Measurements from ENCODE around the gene ZMAT5.

The ZMAT5 gene

GRCh38 chr22:29766632-29767170 is at the start of gene ZMAT5:
Gene ZMAT5 (minus strand): TSS chr22:29767007. CDS start chr22:29748544, 18,463 bp downstream.
- in situ Hi-C loops (cut with MboI; ENCODE audit: low sequenced_read_pairs), result no loop called here

- in situ Hi-C loops (cut with MboI; ENCODE audit: low sequenced_read_pairs), result loop anchor here (25.0 kb wide), 2 partner anchors 104 to 196 kb away; partner anchors contain the start of gene CABP7
These were observed 49.7 kb upstream of the ZMAT5 start for GRCh38 chr22:29816539-29816938.

DNA sequence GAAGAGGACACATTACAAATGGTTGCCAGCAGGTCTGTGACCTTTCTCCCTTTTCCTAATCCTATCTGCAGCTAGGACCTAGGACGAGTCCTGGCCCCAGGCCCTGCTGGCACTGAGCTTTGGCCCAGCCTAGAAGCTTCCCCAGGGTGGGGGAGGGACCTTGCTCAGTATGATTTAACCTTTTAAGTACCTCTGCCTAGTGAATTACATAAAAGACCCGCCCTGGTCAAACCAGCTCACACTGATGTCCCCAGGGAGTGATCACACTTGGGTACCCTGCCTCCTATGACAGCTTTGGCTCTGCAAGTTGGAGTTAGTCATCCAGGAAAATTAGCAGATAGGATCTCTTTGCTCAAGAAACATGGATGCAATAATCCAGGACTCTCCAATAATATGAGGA is 49.3 kb upstream of the ZMAT5 start:
- in situ Hi-C loops (cut with MboI; ENCODE audit: low sequenced_read_pairs), result loop anchor here (25.0 kb wide), 2 partner anchors 104 to 196 kb away; partner anchors contain the start of gene CABP7

- in situ Hi-C loops (cut with MboI; ENCODE audit: low sequenced_read_pairs), result loop anchor here (25.0 kb wide), 2 partner anchors 103 to 197 kb away; partner anchors contain the start of gene CABP7
These were observed 48.8 kb upstream of the ZMAT5 start for GRCh38 chr22:29815580-29815979.

DNA sequence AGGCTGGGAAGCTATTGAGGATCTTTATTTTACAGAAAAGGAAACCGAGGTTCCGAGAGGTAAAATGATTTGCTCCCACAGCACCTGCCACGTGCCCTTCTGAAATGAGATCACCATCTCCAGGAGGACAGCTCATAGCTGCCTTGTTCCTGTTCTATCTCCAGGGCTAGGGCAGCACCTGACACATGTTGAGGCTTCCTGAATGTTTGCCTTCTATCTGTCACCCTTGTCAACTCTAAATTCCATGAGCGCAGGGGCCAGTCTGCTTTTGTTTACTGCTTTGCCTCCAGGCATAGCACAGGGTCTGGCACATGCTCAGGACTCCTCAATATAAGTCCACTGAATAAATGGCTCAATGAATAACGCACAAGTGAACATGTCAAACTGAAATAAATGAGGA is 47.2 kb upstream of the ZMAT5 start:
- in situ Hi-C loops (cut with MboI; ENCODE audit: low sequenced_read_pairs), result loop anchor here (25.0 kb wide), 2 partner anchors 102 to 198 kb away; partner anchors contain the start of gene CABP7

DNA sequence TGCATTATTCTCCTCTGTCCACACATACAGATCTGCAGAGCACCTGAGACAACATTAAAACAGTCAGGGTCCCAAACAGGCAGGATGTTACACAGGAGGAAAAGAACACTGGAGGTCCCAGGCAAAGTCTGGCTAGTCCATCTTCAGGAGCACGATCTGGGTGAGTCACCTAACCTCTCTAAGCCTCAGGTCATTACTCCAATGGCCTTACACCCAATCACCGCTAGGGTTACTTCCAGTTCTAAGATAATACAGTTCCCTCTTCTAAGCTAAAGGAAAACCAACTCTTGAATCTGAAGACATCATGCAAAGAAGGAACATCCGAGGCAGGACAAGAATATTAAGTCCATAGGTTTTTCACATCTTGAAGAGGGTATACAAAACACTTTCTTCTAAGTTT is 46.8 kb upstream of the ZMAT5 start:
- in situ Hi-C loops (cut with MboI; ENCODE audit: low sequenced_read_pairs), result loop anchor here (25.0 kb wide), 2 partner anchors 101 to 199 kb away; partner anchors contain the start of gene CABP7

GRCh38 chr22:29813126-29813525 is 46.3 kb upstream of the ZMAT5 start:
- in situ Hi-C loops (cut with MboI; ENCODE audit: low sequenced_read_pairs), result loop anchor here (25.0 kb wide), 2 partner anchors 101 to 199 kb away; partner anchors contain the start of gene CABP7

DNA sequence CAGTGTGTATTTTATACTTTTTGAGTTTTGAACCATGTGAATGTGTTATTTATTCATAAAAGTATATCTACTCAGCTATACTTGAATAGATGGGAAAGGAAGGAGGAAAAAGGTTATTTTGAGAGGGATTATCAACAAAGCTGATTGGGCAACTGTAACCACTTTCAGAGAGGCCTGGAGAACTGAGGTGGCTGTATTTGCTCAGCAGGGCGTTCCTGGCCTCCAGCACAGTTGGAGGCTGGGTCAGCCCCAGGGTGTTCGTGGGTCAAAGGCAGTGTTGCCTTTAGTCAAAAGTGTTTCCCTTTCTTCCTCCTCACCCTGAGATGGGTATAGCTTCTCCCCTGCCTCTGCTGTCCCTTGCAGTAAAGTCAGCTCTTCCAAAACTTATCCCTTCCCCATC is 44.6 kb upstream of the ZMAT5 start:
- in situ Hi-C loops (cut with MboI; ENCODE audit: low sequenced_read_pairs), result loop anchor here (25.0 kb wide), 2 partner anchors 99 to 201 kb away; partner anchors contain the start of gene CABP7

GRCh38 chr22:29810216-29810615 is 43.4 kb upstream of the ZMAT5 start:
- in situ Hi-C loops (cut with MboI; ENCODE audit: low sequenced_read_pairs), result loop anchor here (25.0 kb wide), 2 partner anchors 98 to 202 kb away; partner anchors contain the start of gene CABP7

- in situ Hi-C loops (cut with MboI; ENCODE audit: low sequenced_read_pairs), result loop anchor here (25.0 kb wide), 2 partner anchors 94 to 206 kb away; partner anchors contain the start of gene CABP7
These were observed 39.4 kb upstream of the ZMAT5 start for GRCh38 chr22:29806196-29806595.

DNA sequence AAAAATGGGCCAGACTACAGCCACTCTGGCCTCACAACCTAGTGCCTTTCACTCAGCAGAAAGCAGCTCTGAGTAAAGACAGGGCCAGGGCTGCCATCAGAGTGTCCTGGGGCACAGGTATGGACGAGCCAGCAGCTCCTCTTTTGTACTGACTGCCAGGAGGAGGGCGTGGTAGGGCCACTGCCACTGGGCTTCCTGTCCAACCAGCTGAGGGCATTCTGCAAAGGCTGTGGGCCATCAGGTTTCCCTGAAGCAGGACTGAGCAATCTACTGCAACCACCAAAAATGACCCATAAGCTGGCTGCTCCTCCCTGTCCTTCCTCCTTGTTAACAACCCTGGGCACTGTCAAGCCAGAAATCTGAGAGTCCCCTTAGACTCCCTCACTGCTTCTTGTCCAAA is 38.2 kb upstream of the ZMAT5 start:
- in situ Hi-C loops (cut with MboI; ENCODE audit: low sequenced_read_pairs), result loop anchor here (25.0 kb wide), 2 partner anchors 93 to 207 kb away; partner anchors contain the start of gene CABP7

- in situ Hi-C loops (cut with MboI; ENCODE audit: low sequenced_read_pairs), result loop anchor here (25.0 kb wide), 2 partner anchors 91 to 209 kb away; partner anchors contain the start of gene CABP7
These were observed 36.4 kb upstream of the ZMAT5 start for GRCh38 chr22:29803190-29803589.

DNA sequence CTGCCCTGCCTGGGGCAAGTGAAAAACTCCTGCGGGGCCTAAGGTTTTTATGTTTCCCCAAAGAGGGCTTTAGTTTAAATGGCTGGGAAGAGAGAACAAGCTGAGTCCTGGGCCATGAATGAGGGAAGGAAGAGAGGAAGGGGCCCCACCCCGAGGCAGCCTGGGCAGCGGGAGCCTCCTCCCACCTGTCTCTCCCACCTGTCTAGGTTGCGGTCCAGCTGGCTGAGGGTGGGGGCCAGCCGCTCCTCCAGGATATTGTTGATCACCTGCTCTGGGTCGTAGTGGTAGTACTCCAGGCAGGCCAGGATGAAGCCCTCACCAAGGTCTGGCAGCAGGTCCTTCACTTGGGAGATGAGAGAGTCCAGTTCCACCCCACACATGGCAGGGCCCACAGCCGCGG is 35.0 kb upstream of the ZMAT5 start:
- in situ Hi-C loops (cut with MboI; ENCODE audit: low sequenced_read_pairs), result loop anchor here (25.0 kb wide), 2 partner anchors 89 to 211 kb away; partner anchors contain the start of gene CABP7

GRCh38 chr22:29801153-29801552 is 34.3 kb upstream of the ZMAT5 start:
- in situ Hi-C loops (cut with MboI; ENCODE audit: low sequenced_read_pairs), result loop anchor here (25.0 kb wide), 2 partner anchors 89 to 211 kb away; partner anchors contain the start of gene CABP7

DNA sequence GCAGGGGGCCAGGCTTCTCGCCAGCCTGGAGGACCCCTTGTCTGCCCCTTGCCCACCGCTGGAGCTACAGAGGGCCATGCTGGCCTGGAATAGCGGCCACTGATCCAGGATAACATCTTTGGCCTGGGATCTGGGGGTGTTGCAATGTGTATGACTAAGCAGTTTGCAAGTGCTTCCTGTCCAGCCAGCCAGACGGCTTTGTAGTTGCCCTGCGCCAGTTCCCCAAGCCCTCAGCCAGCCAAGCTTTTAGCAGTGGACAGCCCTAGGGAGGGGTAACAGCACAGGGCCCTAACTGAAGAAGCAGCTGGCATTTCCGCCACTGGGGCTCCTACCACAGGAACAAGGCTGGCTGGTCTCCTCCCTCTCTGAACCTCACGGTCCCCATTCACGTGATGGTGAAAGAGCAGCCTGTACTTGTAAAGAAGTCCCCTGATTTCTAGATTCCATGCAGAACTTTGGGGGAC is 32.4 kb upstream of the ZMAT5 start:
- in situ Hi-C loops (cut with MboI; ENCODE audit: low sequenced_read_pairs), result no loop called here

DNA sequence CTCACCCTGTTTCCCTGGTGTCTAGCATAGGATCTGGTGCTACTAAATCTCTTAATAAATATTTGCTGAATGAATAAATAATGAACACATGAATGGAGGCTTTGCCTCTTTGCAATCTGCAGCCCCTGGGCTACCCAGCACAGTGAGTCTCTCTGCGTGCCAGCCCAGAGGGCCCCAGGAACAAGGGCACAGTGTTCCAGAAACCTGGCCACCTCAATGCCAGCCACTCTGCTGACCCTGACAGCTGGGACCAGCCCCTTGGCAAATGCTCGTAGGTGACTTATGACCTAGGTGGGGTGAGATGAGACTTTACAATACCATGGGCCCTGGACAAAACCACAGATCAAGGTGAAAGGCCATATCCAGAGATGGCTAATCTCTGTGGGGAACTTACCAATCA is 32.0 kb upstream of the ZMAT5 start:
- in situ Hi-C loops (cut with MboI; ENCODE audit: low sequenced_read_pairs), result no loop called here

GRCh38 chr22:29798318-29798717 is 31.5 kb upstream of the ZMAT5 start:
- in situ Hi-C loops (cut with MboI; ENCODE audit: low sequenced_read_pairs), result no loop called here

- in situ Hi-C loops (cut with MboI; ENCODE audit: low sequenced_read_pairs), result no loop called here
These were observed 30.5 kb upstream of the ZMAT5 start for GRCh38 chr22:29797351-29797750.

GRCh38 chr22:29795663-29796062 is 28.9 kb upstream of the ZMAT5 start:
- in situ Hi-C loops (cut with MboI; ENCODE audit: low sequenced_read_pairs), result no loop called here

GRCh38 chr22:29793396-29793795 is 26.6 kb upstream of the ZMAT5 start:
- in situ Hi-C loops (cut with MboI; ENCODE audit: low sequenced_read_pairs), result no loop called here

- in situ Hi-C loops (cut with MboI; ENCODE audit: low sequenced_read_pairs), result no loop called here
These were observed 23.3 kb upstream of the ZMAT5 start for GRCh38 chr22:29790061-29790460.
